Measurements from ENCODE around the gene MARVELD1.

DNA sequence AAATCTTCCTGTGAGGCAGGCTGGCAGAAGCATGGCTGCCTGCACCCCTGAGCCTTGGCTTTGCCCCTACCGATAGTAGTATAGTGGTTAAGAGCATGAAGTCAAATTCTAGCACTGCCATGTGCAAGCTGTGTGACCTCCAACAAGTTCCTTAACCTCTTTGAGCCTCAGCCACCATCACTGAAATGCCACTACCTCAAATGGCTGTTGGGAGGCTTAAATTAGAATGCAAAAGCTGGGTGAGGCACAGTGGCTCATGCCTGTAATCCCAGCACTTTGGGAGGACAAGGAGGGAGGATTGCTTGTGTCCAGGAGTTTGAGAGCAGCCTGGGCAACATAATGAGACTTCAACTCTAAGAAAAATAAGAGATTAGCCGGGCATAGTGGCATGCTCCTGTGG is 49.9 kb downstream of the MARVELD1 start:
- TF ChIP-seq, protein P1, sequence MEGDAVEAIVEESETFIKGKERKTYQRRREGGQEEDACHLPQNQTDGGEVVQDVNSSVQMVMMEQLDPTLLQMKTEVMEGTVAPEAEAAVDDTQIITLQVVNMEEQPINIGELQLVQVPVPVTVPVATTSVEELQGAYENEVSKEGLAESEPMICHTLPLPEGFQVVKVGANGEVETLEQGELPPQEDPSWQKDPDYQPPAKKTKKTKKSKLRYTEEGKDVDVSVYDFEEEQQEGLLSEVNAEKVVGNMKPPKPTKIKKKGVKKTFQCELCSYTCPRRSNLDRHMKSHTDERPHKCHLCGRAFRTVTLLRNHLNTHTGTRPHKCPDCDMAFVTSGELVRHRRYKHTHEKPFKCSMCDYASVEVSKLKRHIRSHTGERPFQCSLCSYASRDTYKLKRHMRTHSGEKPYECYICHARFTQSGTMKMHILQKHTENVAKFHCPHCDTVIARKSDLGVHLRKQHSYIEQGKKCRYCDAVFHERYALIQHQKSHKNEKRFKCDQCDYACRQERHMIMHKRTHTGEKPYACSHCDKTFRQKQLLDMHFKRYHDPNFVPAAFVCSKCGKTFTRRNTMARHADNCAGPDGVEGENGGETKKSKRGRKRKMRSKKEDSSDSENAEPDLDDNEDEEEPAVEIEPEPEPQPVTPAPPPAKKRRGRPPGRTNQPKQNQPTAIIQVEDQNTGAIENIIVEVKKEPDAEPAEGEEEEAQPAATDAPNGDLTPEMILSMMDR (IDR thresholded peaks at IDR 0.05; ENCODE audit: low read depth, low read length) = no peak
- no peak for TF ChIP-seq EZH2phosphoT487 (IDR thresholded peaks at IDR 0.05; ENCODE audit: low read depth)
